HCT116 (cell line): Measurements from ENCODE around the gene SNAP29. TPM values are rescaled to one million over a fixed set of nuclear protein-coding genes. Genes with fewer than 3 reads are reported as not detected.
"Not testable (repeated sequence)": the region's sequence is repeated elsewhere in the genome, so short reads cannot be mapped to it uniquely, and the experiment has no call there.

Experiments
- ATAC-seq: fragments of 200-7000 bp; cut with Tn5 transposase; 2 replicates; pipeline ENCODE4 v1.9.1; 2020; ENCODE audit warnings: mild to moderate bottlenecking, moderate library complexity
- BruUV-seq: library from RNA; stranded (reverse); fragments of 400-500 nt; replicated peaks from 2 replicates; lab custom pipeline; 2021; lab: Mats Ljungman, UMichigan
- CTCF ChIA-PET: fragments of 300-600 bp; sonication (Branson Sonifier 250); formaldehyde crosslinking; loops from one replicate; lab custom pipeline; 2021; ENCODE audit warnings: antibody characterized with exemption; lab: Charles Lee
- POLR2A ChIA-PET: fragments of 300-600, 350-600 bp; sonication (Branson Sonifier 250); formaldehyde crosslinking; loops from one replicate; lab custom pipeline; 2021; ENCODE audit warnings: antibody characterized with exemption; lab: Charles Lee
- RAD21 ChIA-PET, 2 experiments: fragments of 300-600 bp; sonication (Branson Sonifier 250); formaldehyde crosslinking; loops; one replicate each; lab custom pipeline; 2023; ENCODE audit warnings: low total read pairs in 2 of 2; ENCODE audit not compliant: uncharacterized antibody in 2 of 2, unreplicated experiment in 2 of 2, low non-redundant PET in 1 of 2; lab: Charles Lee
- DNase-seq: peaks from one replicate; pipeline ENCODE4 v3.0.0-alpha.2; 2010; ENCODE audit warnings: low read depth, low spot score
- H2AFZ ChIP-seq: fragments of 200-600 bp; shearing (Covaris generic), sonication (generic); 2 replicates; pipeline ENCODE4 v1.6.1; 2017; ENCODE audit warnings: low read depth, mixed run types, mixed read lengths, antibody characterized with exemption, low read length; ENCODE audit not compliant: poor library complexity, severe bottlenecking
- H3K27ac ChIP-seq: 2 replicates; pipeline ENCODE4 v1.5.1; 2012; ENCODE audit warnings: low read depth, low read length
- H3K27me3 ChIP-seq: fragments of 200-600 bp; sonication (generic); 2 replicates; pipeline ENCODE4 v1.6.1; 2016; ENCODE audit warnings: mixed run types, low read length, mixed read lengths; ENCODE audit not compliant: insufficient read depth
- H3K36me3 ChIP-seq, 2 experiments: fragments of 200-500 bp in 1 of 2; fragments of 200-600 bp in 1 of 2; sonication (Bioruptor generic) in 1 of 2; sonication (generic) in 1 of 2; 2 replicates each; pipeline versions ENCODE4 v1.5.1 to v1.6.1; 2014 to 2016; ENCODE audit warnings: low read length in 2 of 2, inconsistent platforms in 1 of 2, mixed read lengths in 1 of 2, mixed run types in 1 of 2; ENCODE audit not compliant: insufficient read depth in 2 of 2, control insufficient read depth in 1 of 2
- H3K4me1 ChIP-seq, 2 experiments: fragments of 200-600 bp in 1 of 2; sonication (generic) in 1 of 2; 2 replicates each; pipeline versions ENCODE4 v1.5.1 to v1.6.1; 2012 to 2017; ENCODE audit warnings: low read length in 2 of 2, inconsistent platforms in 1 of 2, mild to moderate bottlenecking in 1 of 2, mixed read lengths in 1 of 2, mixed run types in 1 of 2, moderate library complexity in 1 of 2; ENCODE audit not compliant: insufficient read depth in 2 of 2, control insufficient read depth in 1 of 2
- H3K4me2 ChIP-seq: fragments of 200-600 bp; sonication (generic); 2 replicates; pipeline ENCODE4 v1.6.1; 2017; ENCODE audit warnings: mixed run types, low read length, mixed read lengths
- H3K4me3 ChIP-seq, 2 experiments: fragments of 200-600 bp in 1 of 2; sonication (generic) in 1 of 2; replicated peaks in 1 of 2; 2 replicates each; pipeline ENCODE4 v1.5.1; 2011 to 2016; ENCODE audit warnings: low read length in 2 of 2, control low read depth in 1 of 2, low read depth in 1 of 2, mild to moderate bottlenecking in 1 of 2, mixed read lengths in 1 of 2, mixed run types in 1 of 2
- H3K79me2 ChIP-seq: fragments of 200-600 bp; sonication (generic); 2 replicates; pipeline ENCODE4 v1.6.1; 2017; ENCODE audit warnings: mild to moderate bottlenecking, mixed run types, low read length, moderate library complexity, mixed read lengths; ENCODE audit not compliant: insufficient read depth
- H3K9ac ChIP-seq: fragments of 200-600 bp; sonication (generic); 2 replicates; pipeline ENCODE4 v1.6.1; 2016; ENCODE audit warnings: low read length, mixed read lengths
- H3K9me2 ChIP-seq: fragments of 200-600 bp; sonication (generic), shearing (Covaris generic); 2 replicates; pipeline ENCODE4 v1.6.1; 2017; ENCODE audit warnings: mixed run types, mild to moderate bottlenecking, moderate library complexity; ENCODE audit not compliant: insufficient read depth
- H3K9me3 ChIP-seq, 2 experiments: fragments of 200-500 bp in 1 of 2; fragments of 200-600 bp in 1 of 2; sonication (Bioruptor generic) in 1 of 2; sonication (generic) in 1 of 2; 2 replicates each; pipeline ENCODE4 v1.6.1; 2014 to 2017; ENCODE audit warnings: low read length in 2 of 2, mixed read lengths in 2 of 2, inconsistent platforms in 1 of 2, low read depth in 1 of 2, mild to moderate bottlenecking in 1 of 2, mixed run types in 1 of 2, moderate library complexity in 1 of 2; ENCODE audit not compliant: control insufficient read depth in 1 of 2, insufficient read depth in 1 of 2
- H4K20me1 ChIP-seq: fragments of 200-600 bp; sonication (generic), shearing (Covaris generic); 2 replicates; pipeline ENCODE4 v1.6.1; 2017; ENCODE audit warnings: mixed run types, mild to moderate bottlenecking, moderate library complexity; ENCODE audit not compliant: insufficient read depth
- ATF3 ChIP-seq: IDR thresholded peaks from 2 replicates; pipeline ENCODE4 v1.6.1; 2012
- CEBPB ChIP-seq: IDR thresholded peaks from 2 replicates; pipeline ENCODE4 v1.6.1; 2012; ENCODE audit warnings: low read depth
- EZH2 ChIP-seq: fragments of 200-600 bp; sonication (generic); IDR thresholded peaks from 2 replicates; pipeline ENCODE4 v1.6.1; 2017; ENCODE audit warnings: antibody characterized with exemption, mixed run types
- EZH2phosphoT487 ChIP-seq: fragments of 200-600 bp; IDR thresholded peaks from 2 replicates; pipeline ENCODE4 v1.6.1; 2018; ENCODE audit warnings: antibody characterized with exemption, borderline replicate concordance
- FOSL1 ChIP-seq: IDR thresholded peaks from 2 replicates; pipeline ENCODE4 v1.6.1; 2012; ENCODE audit warnings: low read depth
- MAX ChIP-seq: IDR thresholded peaks from 2 replicates; pipeline ENCODE4 v1.6.1; 2012
- POLR2A ChIP-seq: IDR thresholded peaks from 2 replicates; pipeline ENCODE4 v1.7.0; 2011; ENCODE audit warnings: borderline replicate concordance; ENCODE audit not compliant: insufficient read depth, insufficient read length; ENCODE audit errors: extremely low read depth
- RAD21 ChIP-seq: IDR thresholded peaks from 2 replicates; pipeline ENCODE4 v1.6.1; 2012; ENCODE audit warnings: low read depth, mild to moderate bottlenecking
- REST ChIP-seq: IDR thresholded peaks from 2 replicates; pipeline ENCODE4 v1.6.1; 2012; ENCODE audit warnings: low read depth
- SP1 ChIP-seq: IDR thresholded peaks from 2 replicates; pipeline ENCODE4 v1.6.1; 2012; ENCODE audit warnings: low read depth
- SRF ChIP-seq: IDR thresholded peaks from 2 replicates; pipeline ENCODE4 v1.6.1; 2012; ENCODE audit warnings: low read depth
- YY1 ChIP-seq: IDR thresholded peaks from 2 replicates; pipeline ENCODE4 v1.6.1; 2011; ENCODE audit warnings: low read length, low read depth, moderate library complexity, mild to moderate bottlenecking; ENCODE audit not compliant: insufficient replicate concordance; ENCODE audit errors: extremely low read depth
- intact Hi-C: fragments of 100-400 bp; cut with micrococcal nuclease; formaldehyde crosslinking; loops from 2 replicates; pipeline ENCODE4 v1.10.0; 2022
- total RNA-seq: library from RNA; stranded (reverse); gene quantifications from one replicate; pipeline ENCODE4 v1.2.1, GENCODE V29; 2021; ENCODE audit not compliant: unreplicated experiment

SNAP29 gene
- total RNA-seq, 1 experiment from 2014 or later, result 27.3 TPM

DNA sequence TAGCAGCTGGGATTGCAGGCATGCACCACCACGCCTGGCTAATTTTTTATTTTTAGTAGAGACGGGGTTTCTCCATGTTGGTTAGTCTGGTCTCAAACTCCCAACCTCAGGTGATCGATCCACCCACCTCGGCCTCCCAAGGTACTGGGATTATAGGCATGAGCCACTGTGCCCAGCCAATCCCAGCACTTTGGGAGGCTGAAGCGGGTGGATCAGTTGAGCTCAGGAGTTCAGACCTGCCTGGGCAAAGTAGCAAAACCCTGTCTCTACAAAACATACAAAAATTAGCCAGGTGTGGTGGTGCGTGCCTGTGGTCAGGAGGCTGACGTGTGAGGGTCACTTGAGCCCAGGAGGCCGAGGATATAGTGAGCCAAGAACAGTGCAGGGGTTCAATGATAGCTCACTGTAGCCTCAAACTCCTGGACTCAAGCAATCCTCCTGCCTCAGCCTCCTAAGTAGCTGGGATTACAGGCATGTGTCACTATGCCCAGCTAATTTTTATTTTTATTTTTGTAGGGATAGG lies 37.0 kb upstream of the SNAP29 start:
- H3K79me2 ChIP-seq, H3K4me1 ChIP-seq, CTCF ChIA-PET, H3K9me2 ChIP-seq, RAD21 ChIA-PET, H4K20me1 ChIP-seq, ATAC-seq, H3K27ac ChIP-seq, H3K9me3 ChIP-seq, H3K9ac ChIP-seq, POLR2A ChIA-PET, DNase-seq, BruUV-seq, H3K27me3 ChIP-seq, H2AFZ ChIP-seq, H3K4me3 ChIP-seq, H3K4me2 ChIP-seq, intact Hi-C loops, H3K36me3 ChIP-seq: not testable (repeated sequence)

GRCh38 chr22:20822240-20822639 lies 36.6 kb upstream of the SNAP29 start:
- no peak for DNase-seq
- Histone ChIP-seq H3K4me3 (no peak overlapping the region), H3K9me3 (no peaks in the 10 kb centered on the region), H3K9ac (no peak overlapping the region), H3K4me2 (no peak overlapping the region), H3K9me2 (no peaks in the 10 kb centered on the region), H3K79me2 (no peaks in the 10 kb centered on the region), H3K27ac (no peak overlapping the region), H3K36me3 (peaks cover 7 to 9% of the 10 kb centered on the region in 2 experiments; a peak in 3 of 4 replicates), H2AFZ (no peak overlapping the region), H4K20me1 (no peaks in the 10 kb centered on the region), H3K4me1 (no peaks in the 10 kb centered on the region), H3K27me3 (no peaks in the 10 kb centered on the region)
- intact Hi-C loops, result no loop called here
- BruUV-seq, result no TSS peak
- ChIA-PET RAD21 (no interaction called here), CTCF (no interaction called here), POLR2A (no interaction called here)
- no peak for ATAC-seq
- TF ChIP-seq YY1 (no peak), POLR2A (no peak), ATF3 (no peak), REST (no peak), RAD21 (no peak), FOSL1 (no peak), SP1 (no peak), EZH2phosphoT487 (no peak), MAX (no peak), EZH2 (no peak), SRF (no peak), CEBPB (no peak)
